HG02763 (cell line): ENCODE data around the gene MTERF1.
A peak's percentile ranks its signal among the peaks of the same experiment; 100 is the strongest.
"Not testable (repeated sequence)": the region's sequence is repeated elsewhere in the genome, so short reads cannot be mapped to it uniquely, and the experiment has no call there.

Experiments used
- ATAC-seq: cut with Tn5 transposase; IDR thresholded peaks from one replicate; pipeline ENCODE4 v1.9.1; 2021; ENCODE audit warnings: mild to moderate bottlenecking, moderate library complexity; ENCODE audit not compliant: unreplicated experiment

Gene MTERF1

GRCh38 chr7:91887336-91888213 lies 7.1 kb upstream of the MTERF1 start:
- not testable (repeated sequence) for ATAC-seq

- no peak for ATAC-seq
These were observed 3.3 kb upstream of the MTERF1 start for GRCh38 chr7:91883676-91884362.

- no peak for ATAC-seq
These were observed 488 bp downstream of the MTERF1 start for GRCh38 chr7:91880016-91880412.

- no peak for ATAC-seq
These were observed 3.9 kb downstream of the MTERF1 start for GRCh38 chr7:91876391-91877133.

- ATAC-seq: no peak
These were observed 4.7 kb downstream of the MTERF1 start for GRCh38 chr7:91875851-91876250.

- no peak for ATAC-seq
These were observed 7.6 kb downstream of the MTERF1 start for GRCh38 chr7:91872928-91873327.

- no peak for ATAC-seq
These were observed 8.4 kb downstream of the MTERF1 start for GRCh38 chr7:91872069-91872468.

GRCh38 chr7:91869661-91870060 lies 10.8 kb downstream of the MTERF1 start:
- no peak for ATAC-seq

GRCh38 chr7:91866599-91867148 lies 13.8 kb downstream of the MTERF1 start:
- ATAC-seq: no peak

- ATAC-seq: no peak
These were observed 15.0 kb downstream of the MTERF1 start for GRCh38 chr7:91865511-91865910.

- not testable (repeated sequence) for ATAC-seq
These were observed 15.9 kb downstream of the MTERF1 start for GRCh38 chr7:91864604-91865003.

GRCh38 chr7:91864070-91864469 lies 16.4 kb downstream of the MTERF1 start:
- ATAC-seq: no peak

- ATAC-seq: no peak
These were observed 28.2 kb downstream of the MTERF1 start for GRCh38 chr7:91852263-91852741.

GRCh38 chr7:91850455-91850854 lies 30.0 kb downstream of the MTERF1 start:
- ATAC-seq: no peak

- ATAC-seq: no peak
These were observed 32.5 kb downstream of the MTERF1 start for GRCh38 chr7:91847876-91848588.

- no peak for ATAC-seq
These were observed 33.3 kb downstream of the MTERF1 start for GRCh38 chr7:91847231-91847630.

GRCh38 chr7:91846436-91846835 lies 34.1 kb downstream of the MTERF1 start:
- ATAC-seq: no peak

- ATAC-seq: peak; percentile 87
These were observed 36.7 kb downstream of the MTERF1 start for GRCh38 chr7:91843831-91844230.

GRCh38 chr7:91838439-91838838 lies 42.1 kb downstream of the MTERF1 start:
- no peak for ATAC-seq

GRCh38 chr7:91837397-91838070 lies 43.0 kb downstream of the MTERF1 start:
- no peak for ATAC-seq
